22Rv1 (cell line): Measurements from ENCODE around the gene CAAP1.

Source experiments
- CTCF ChIP-seq: fragments of 450-650 bp; IDR thresholded peaks from 2 replicates; pipeline ENCODE4 v1.5.1; 2017; ENCODE audit warnings: mild to moderate bottlenecking
- ZFX ChIP-seq: fragments of 450-650 bp; IDR thresholded peaks from 2 replicates; pipeline ENCODE4 v1.6.1; 2017; ENCODE audit warnings: antibody characterized with exemption, borderline replicate concordance

GRCh38 chr9:26791274-26791673, 101.3 kb downstream of the CAAP1 start:
- TF ChIP-seq CTCF (no peak), ZFX (no peak)
